DMS153 treated with DMSO at 0.1 percent for 48 hours (cell line): ENCODE measurements around the gene DGCR8.

Source experiments
- DNase-seq: peaks from one replicate; lab custom pipeline; 2025; ENCODE audit not compliant: unreplicated experiment; lab: John Stamatoyannopoulos, UW

DGCR8 gene

GRCh38 chr22:20089226-20089976, 9.4 kb downstream of the DGCR8 start:
- no peak for DNase-seq

- no peak for DNase-seq
Observed at GRCh38 chr22:20089977-20090729, 10.1 kb downstream of the DGCR8 start.

- DNase-seq, result no peak
Observed at GRCh38 chr22:20090730-20091240, 10.7 kb downstream of the DGCR8 start.

GRCh38 chr22:20091690-20092476, 11.8 kb downstream of the DGCR8 start:
- no peak for DNase-seq

DNA sequence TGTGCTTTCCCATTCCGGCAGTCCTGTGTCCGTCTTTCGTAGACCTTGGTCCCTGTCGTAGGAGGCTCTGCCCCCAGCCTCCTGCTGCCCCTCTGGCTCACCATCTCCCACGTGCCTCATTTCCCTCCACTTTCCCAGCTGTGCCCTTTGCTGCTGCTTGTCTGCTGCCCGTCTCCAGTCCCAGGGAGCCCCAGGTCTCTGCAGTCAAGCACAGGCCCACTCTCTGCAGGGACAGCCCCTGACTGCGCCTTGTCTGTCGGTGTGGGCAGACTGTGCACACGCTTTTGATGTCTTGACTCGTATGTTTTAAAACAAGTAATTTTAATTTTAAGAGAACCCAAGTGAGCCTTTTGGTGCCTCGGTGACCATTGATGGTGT, 12.4 kb downstream of the DGCR8 start:
- no peak for DNase-seq

DNA sequence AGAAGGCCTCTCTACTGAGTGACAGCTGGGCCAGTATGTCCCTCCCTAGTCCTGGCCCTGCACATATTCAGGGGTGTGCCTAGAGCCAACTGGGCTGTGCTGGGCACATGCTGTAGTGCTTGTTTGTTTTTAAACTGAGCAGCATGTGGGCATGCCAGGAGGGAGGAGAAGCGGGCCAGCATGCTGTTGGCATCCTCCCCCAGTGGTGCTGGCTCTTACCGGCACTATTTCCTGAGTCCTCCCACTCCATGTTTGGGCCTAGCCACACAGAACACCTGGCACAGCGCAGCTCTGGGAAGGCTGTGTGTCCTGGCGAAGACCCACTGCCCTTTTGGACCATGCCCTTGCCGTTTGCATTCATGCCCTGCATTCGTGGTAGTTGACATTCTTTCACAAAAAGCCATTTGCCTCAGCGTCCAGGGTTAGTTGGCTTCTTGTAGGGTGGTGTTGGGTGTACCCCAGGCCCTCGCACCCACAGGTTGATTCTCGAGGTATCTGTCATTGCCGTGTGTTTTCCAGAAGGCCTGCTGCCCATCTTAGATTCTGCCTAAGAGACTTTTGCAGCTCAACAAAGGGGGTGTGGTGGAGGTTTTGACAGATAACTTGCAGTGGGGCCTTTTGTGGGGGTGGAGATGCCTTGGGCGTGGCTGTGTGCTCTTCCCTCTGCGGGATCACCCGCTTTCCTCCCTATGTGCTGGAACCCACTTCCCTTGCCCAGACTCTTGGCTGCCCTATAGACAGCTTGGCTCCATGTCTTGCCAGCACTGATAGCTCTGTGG, 13.6 kb downstream of the DGCR8 start:
- DNase-seq, result no peak

DNA sequence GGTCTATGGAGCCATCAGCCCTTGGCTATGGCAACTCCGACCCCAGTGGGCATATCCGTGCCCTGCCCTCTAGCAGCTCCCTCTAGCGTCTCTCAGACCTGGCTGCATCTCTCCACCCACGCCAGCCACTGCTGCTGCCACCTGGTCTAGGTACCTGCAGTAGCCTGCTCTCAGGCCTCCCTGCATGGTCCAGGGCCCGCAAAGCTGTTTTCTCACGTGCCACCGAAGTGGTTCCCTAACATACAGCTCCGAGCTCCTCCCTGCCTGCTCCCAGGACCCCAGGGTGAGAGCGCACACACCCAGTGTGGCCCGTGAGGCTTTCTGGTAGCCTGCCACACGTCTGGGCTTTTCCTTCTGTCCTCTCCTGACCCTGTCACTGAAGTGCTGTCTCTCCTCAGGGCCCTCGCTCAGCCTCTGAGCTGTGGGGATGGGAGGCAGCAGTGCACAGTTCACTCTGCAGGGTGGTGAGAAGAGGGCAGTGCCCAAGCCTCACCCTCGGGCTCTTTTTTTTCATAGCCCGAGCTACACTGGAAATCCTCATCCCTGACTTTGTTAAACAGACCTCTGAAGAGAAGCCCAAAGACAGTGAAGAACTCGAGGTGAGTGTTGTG, 14.3 kb downstream of the DGCR8 start:
- no peak for DNase-seq

DNA sequence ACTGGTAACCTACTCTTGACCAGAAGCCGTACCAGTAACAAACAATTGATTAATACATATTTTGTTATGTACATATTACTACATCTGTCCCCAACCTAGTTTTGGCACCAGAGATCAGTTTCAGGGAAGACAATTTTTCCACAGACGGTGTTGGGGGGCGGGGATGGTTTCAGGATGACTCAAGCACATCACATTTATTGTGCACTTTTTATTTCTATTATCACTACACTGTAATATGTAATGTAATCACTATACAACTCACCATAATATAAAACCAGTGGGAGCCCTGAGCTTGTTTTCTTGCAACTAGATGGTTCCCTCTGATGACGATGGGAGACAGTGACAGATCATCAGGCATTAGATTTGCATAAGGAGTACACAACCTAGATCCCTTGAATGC, 15.5 kb downstream of the DGCR8 start:
- no peak for DNase-seq

DNA sequence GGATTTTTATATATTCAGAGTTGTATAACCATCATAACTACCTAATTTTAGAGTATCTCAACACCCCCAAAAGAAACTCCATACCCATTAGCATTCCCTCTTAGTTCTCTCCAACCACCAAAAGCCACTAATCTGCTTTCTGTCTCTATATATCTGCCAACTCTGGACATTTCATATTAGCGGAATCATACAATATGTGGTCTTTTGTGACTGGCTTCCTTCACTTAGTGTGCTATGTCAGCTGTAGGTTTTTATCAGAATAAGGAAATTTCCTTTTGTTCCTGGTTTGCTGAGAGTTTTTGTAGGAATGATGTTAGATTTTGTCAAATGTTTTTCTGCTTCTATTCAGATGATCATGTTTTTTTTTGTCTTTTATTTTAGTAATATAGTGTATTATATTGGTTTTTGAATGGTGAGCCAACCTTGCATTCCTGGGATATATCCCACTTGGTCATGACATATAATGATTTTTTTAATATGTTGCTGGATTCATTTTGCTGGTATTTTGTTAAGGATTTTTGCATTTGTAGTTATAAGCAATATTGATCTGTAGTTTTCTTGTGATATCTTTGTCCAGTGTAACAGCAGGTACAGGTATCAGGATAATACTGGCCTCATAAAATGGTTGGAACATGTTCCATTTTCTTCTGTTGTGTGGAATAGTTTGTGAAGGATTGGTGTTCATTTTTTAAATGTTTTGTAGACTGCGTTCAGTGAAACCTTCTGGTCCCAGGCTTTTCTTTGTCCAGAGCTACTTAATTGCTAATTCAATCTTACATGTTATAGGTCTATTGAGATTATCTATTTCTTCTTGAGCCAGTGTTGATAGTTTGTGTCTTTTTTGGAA, 16.8 kb downstream of the DGCR8 start:
- no peak for DNase-seq

GRCh38 chr22:20099099-20099711, 19.2 kb downstream of the DGCR8 start:
- no peak for DNase-seq

DNA sequence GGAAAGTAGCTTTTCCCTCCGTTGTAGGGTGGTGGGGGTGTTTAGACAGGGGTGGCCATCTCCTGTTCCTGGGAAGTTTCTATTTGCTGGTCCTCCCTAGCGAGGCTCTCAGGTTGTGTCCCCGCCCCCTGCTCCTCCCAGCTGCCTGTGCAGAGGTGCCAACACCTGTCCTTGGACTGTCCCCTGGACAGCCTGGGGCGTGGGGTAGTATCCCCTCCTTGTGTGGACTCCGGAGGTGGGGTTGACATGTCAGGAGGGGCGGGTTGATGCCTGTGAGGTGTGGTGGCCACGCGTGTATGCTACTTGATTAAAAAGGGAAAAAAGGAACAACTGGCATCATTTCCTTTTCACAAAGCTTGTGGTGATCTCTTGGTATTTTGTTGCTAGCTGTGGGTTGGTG, 21.6 kb downstream of the DGCR8 start:
- no peak for DNase-seq

DNA sequence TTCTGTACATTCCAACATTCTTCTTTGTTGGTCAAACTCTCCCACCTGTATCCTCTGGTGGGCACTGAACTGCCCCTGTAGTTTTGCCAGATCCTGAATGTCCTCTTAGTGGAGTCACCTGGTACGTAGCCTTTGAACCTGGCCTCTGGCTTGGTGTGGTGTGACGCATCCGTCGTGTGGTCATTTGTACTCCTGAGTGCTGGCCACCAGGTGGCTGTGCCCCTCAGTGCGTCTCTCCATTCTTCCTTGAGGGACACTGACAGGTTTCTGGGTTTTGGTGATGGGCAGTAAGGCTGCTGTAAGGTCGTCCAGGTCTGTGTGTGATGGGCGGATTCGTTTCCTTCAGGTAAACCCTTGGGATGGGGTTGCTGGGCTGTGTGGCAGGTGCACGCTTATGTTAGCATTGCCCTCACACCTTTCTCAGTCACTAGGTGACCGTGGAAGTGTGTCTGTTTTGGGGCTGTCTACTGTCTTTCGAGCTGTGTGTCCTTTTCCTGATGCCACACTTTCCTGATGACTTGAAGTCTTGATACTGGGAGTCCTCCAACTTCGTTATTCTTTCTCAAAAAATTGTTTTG, 22.3 kb downstream of the DGCR8 start:
- DNase-seq, result no peak

DNA sequence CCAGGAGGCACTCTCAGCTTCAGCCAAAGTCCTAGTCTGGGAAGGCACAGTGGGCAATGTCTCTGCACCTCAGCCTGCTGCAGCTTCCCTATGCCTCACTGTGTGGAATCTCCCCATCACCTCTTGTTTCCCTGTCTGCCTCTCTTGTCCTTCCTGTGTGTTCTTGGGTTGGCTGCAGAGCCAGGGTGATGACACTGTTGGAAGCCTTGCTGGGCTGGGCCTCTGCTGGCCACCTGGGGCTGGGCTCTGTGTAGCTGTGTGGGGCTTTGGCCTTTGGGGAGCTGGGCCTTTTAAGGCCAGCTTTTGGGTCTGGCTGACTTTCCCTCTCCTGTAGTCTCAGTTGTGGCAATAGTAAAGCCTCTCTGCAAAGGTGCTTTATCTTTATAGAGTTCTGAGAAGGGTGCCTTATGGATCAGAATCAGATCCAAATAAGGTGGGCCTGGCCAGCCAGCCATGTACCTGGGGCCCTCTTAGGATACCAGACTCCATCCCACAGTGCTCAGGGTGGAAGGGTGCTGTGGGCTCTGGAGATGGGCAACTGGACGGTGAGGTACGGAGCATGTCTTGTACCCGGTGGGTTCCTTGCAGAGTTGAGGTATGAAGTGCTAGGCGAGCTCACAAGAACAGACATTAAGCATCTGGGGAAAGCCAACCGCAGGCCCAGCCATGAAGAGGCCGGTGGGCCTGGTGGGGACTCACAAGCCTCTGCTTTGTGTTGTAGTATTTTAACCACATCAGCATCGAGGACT, 25.6 kb downstream of the DGCR8 start:
- no peak for DNase-seq

GRCh38 chr22:20106205-20106848, 26.3 kb downstream of the DGCR8 start:
- DNase-seq, result no peak

GRCh38 chr22:20106849-20107237, 26.8 kb downstream of the DGCR8 start:
- no peak for DNase-seq

GRCh38 chr22:20107471-20107901, 27.4 kb downstream of the DGCR8 start:
- DNase-seq, result no peak

GRCh38 chr22:20107951-20108756, 28.1 kb downstream of the DGCR8 start:
- no peak for DNase-seq
